Lung (tissue), 12 donors: Measurements from ENCODE around the gene CNTN1. TPM values are rescaled to one million over a fixed set of nuclear protein-coding genes. Genes with fewer than 3 reads are reported as not detected.

Experiments used
- ATAC-seq: fragments of 200-7000 bp; cut with Tn5 transposase; one replicate; pipeline ENCODE4 v1.9.1; 2020; ENCODE audit warnings: moderate number of reproducible peaks; ENCODE audit not compliant: insufficient read depth, low FRiP score
- DNase-seq, 3 donors: peaks; one replicate each; pipeline ENCODE4 v3.0.0-alpha.2; 2013 to 2017
- H3K27ac ChIP-seq, 2 donors: one replicate each; pipeline ENCODE4 v1.5.1; 2013; ENCODE audit warnings: mild to moderate bottlenecking in 2 of 2, moderate library complexity in 2 of 2, control low read depth in 1 of 2, inconsistent platforms in 1 of 2, low read depth in 1 of 2, low read length in 1 of 2
- H3K27me3 ChIP-seq, 3 donors: one replicate each; pipeline ENCODE4 v1.5.1; 2013; ENCODE audit warnings: low read length in 2 of 3; ENCODE audit not compliant: control insufficient read depth in 3 of 3, insufficient read depth in 3 of 3
- H3K36me3 ChIP-seq, 4 donors: one replicate each; pipeline ENCODE4 v1.5.1; 2013; ENCODE audit warnings: low read length in 4 of 4, mild to moderate bottlenecking in 1 of 4, moderate library complexity in 1 of 4; ENCODE audit not compliant: control insufficient read depth in 4 of 4, insufficient read depth in 4 of 4
- H3K4me1 ChIP-seq, 5 donors: one replicate each; pipeline ENCODE4 v1.5.1; 2013; ENCODE audit warnings: low read length in 5 of 5, mild to moderate bottlenecking in 2 of 5, moderate library complexity in 1 of 5; ENCODE audit not compliant: control insufficient read depth in 5 of 5, insufficient read depth in 5 of 5
- H3K4me3 ChIP-seq: one replicate; pipeline ENCODE4 v1.5.1; 2013; ENCODE audit warnings: mild to moderate bottlenecking, control low read depth, moderate library complexity
- H3K9ac ChIP-seq, 2 donors: one replicate each; pipeline ENCODE4 v1.5.1; 2013; ENCODE audit warnings: low read length in 2 of 2, control low read depth in 1 of 2; ENCODE audit not compliant: insufficient read depth in 1 of 2
- H3K9me3 ChIP-seq, 4 donors: one replicate each; pipeline ENCODE4 v1.5.1; 2013; ENCODE audit warnings: low read length in 3 of 4, mild to moderate bottlenecking in 1 of 4, moderate library complexity in 1 of 4; ENCODE audit not compliant: control insufficient read depth in 4 of 4, insufficient read depth in 3 of 4
- CTCF ChIP-seq: IDR thresholded peaks from 2 replicates; pipeline ENCODE4 v1.5.1; 2012; ENCODE audit warnings: mild to moderate bottlenecking; ENCODE audit errors: control extremely low read depth, extremely low read depth
- WGBS, 2 donors: extraction: QIAGEN DNeasy Blood & Tissue Kit; methylation state at CpG; one replicate each; pipeline ENCODE4 v1.1.7; 2013; 5-methylcytosine and 5-hydroxymethylcytosine counted together
- polyA plus RNA-seq, 2 donors: library from polyadenylated mRNA; stranded (reverse); fragments of 200-250 nt; gene quantifications; one replicate each; pipeline ENCODE4 v1.2.1, GENCODE V29; 2013
- total RNA-seq, 2 donors: library from RNA; depleted of rRNA in 1 of 2; stranded (reverse); fragments of >200 nt in 1 of 2; gene quantifications; one replicate each; pipeline ENCODE4 v1.2.1, GENCODE V29; 2014 to 2021
- donor health status: control.
- donor health status: control.
- donor health status: Bipolar disorder and iron deficiency.
- donor health status: healthy.
- donor health status: DM: yes; HTN: yes; CAD: no.

Gene CNTN1
- total and polyA plus RNA-seq, 4 donors: 0.10 to 47.6 (median 1.1) TPM

GRCh38 chr12:41023836-41024235, 331.6 kb downstream of the CNTN1 start:
- no peaks in the 10 kb centered on the region for H3K9me3 ChIP-seq
- no peaks in the 10 kb centered on the region for H3K36me3 ChIP-seq
- no peaks in the 10 kb centered on the region for H3K4me1 ChIP-seq
- H3K4me3 ChIP-seq: no peak overlapping the region
- 39 to 41% methylated on average over 1 of the region's 1 CpG for WGBS, 2 donors
- H3K27me3 ChIP-seq: no peaks in the 10 kb centered on the region
- DNase-seq (no peak), ATAC-seq (no peak)
- TF ChIP-seq CTCF: no peak
- H3K27ac ChIP-seq: no peak overlapping the region
- no peak overlapping the region for H3K9ac ChIP-seq

- peaks cover 0 to 4% (median 0%) of the 10 kb centered on the region in 4 donors for H3K36me3 ChIP-seq
- no peak overlapping the region for H3K9ac ChIP-seq
- DNase-seq (no peak), ATAC-seq (no peak)
- H3K27ac ChIP-seq: no peak overlapping the region
- no peak for TF ChIP-seq CTCF
- H3K4me1 ChIP-seq: no peaks in the 10 kb centered on the region
- no peaks in the 10 kb centered on the region for H3K9me3 ChIP-seq
- no peak overlapping the region for H3K4me3 ChIP-seq
- no peaks in the 10 kb centered on the region for H3K27me3 ChIP-seq
- WGBS, 2 donors: 87 to 89% methylated on average over 1 of the region's 1 CpG
These were observed 333.9 kb downstream of the CNTN1 start for GRCh38 chr12:41026151-41026550.

- TF ChIP-seq CTCF: no peak
- H3K4me1 ChIP-seq: no peaks in the 10 kb centered on the region
- H3K9me3 ChIP-seq: no peaks in the 10 kb centered on the region
- peaks cover 0 to 4% (median 0%) of the 10 kb centered on the region in 4 donors for H3K36me3 ChIP-seq
- H3K27me3 ChIP-seq: no peaks in the 10 kb centered on the region
- no peak for ATAC-seq
- no peak for DNase-seq
- no peak overlapping the region for H3K4me3 ChIP-seq
- H3K9ac ChIP-seq: no peak overlapping the region
- no peak overlapping the region for H3K27ac ChIP-seq
These were observed 340.1 kb downstream of the CNTN1 start for GRCh38 chr12:41032386-41032785.

GRCh38 chr12:41034686-41035085, 342.4 kb downstream of the CNTN1 start:
- Histone ChIP-seq H3K9ac (no peak overlapping the region), H3K36me3 (no peaks in the 10 kb centered on the region), H3K27me3 (no peaks in the 10 kb centered on the region), H3K4me3 (no peak overlapping the region), H3K27ac (no peak overlapping the region), H3K9me3 (no peaks in the 10 kb centered on the region), H3K4me1 (no peaks in the 10 kb centered on the region)
- no peak for TF ChIP-seq CTCF
- DNase-seq (no peak), ATAC-seq (no peak)
- WGBS, 2 donors: 70% methylated on average over 1 of the region's 1 CpG
